ENCODE data around the gene CYP1B1.
"Not testable (repeated sequence)": the region's sequence is repeated elsewhere in the genome, so short reads cannot be mapped to it uniquely, and the experiment has no call there.

The CYP1B1 gene

DNA sequence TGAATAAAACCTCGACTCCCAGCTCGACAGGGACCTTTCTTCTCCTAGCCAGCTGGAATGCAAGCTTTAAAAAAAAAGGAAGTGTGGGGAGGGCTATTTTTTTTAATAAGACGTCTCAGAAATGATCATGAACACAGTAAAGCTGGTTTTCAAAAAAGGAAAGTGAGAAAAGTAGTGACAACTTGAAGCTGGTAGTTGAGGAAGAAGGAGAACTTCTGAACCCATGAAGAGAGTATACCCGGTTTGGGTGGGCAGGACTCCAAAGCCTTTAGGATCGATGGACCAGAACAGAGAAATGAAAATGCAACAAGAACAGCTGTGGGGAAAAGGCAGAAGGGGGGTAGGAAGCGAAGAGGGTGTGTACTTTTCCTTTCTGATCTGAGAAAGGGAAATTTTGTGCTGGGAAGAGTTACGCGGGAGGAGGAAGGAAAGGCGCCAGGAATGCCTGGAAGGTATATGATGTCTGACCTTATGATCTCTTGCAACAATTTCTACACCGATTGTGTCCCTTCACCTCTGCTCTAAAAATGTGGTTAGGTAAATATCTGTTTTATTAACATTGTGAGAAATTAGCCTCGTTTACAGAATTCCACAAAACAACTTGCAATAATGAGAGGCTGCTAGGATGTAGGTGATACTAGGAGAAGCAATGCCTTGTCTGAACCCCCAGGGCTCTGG, 22.6 kb upstream of the CYP1B1 start:
- no peak for DNase-seq

DNA sequence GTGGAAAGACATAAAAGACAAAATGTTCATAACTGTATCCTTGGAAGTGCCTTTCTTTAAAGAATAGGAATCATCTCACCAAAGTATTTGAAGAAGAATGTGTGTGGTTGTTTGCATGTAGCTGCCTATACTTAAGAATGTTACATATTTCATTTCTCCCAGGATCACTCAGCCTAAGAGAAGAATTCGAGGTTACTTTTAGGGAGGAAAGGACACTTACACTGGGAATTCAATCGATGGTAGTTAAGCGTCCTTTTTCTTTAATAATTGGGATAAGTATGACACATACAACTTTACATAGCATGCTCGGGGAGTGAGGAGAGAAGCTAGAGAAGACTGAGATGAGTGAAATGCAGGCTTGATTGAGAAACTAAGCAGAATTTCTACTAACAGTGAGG, 22.0 kb upstream of the CYP1B1 start:
- no peak for DNase-seq

GRCh38 chr2:38097258-38097987, 21.5 kb upstream of the CYP1B1 start:
- DNase-seq: no peak

- DNase-seq: no peak
These were observed 20.3 kb upstream of the CYP1B1 start for GRCh38 chr2:38095996-38096861.

DNA sequence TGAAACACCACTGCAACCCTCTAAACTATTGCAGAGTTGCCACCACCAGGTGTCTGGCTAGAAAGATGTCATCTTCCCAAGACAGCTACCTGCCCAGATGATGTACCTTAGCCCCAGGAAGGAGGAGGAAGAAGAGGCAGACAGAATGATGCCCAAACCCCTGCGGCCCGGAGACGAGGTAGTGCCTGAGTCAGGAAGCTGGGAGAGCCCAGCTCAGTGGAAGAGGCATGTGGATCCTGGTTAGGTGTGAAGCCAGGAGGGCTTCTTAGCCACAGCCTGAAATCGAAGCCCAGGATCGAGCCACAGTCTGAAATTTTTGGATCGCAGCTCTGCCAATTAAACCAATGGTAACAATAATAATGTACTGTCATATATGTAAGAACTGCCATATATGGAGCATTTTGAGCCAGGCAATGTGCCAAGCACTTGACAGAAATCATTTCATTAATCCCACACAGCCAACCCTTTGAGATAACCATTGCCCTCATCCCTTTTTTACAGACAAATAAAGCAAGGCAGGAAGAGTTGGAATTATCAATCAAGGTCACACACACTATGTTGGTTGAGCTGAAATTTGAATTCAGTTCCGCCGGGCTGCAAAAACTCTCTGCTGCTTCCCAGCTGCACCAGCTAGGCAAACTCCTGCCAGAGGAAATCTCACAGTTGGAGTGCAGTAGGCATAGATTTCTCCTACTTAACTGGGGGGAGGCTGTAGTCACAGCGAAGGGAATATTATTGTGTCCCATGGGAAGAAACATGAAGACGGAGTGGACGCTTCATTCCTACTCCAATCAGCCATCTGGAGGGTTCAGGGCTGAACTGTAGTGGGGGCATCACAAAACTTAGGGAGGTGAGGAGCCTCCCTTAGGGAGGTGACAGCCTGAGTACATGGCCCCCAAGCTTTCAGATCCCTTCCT, 19.4 kb upstream of the CYP1B1 start:
- no peak for DNase-seq

GRCh38 chr2:38093527-38094165, 17.7 kb upstream of the CYP1B1 start:
- DNase-seq: no peak

DNA sequence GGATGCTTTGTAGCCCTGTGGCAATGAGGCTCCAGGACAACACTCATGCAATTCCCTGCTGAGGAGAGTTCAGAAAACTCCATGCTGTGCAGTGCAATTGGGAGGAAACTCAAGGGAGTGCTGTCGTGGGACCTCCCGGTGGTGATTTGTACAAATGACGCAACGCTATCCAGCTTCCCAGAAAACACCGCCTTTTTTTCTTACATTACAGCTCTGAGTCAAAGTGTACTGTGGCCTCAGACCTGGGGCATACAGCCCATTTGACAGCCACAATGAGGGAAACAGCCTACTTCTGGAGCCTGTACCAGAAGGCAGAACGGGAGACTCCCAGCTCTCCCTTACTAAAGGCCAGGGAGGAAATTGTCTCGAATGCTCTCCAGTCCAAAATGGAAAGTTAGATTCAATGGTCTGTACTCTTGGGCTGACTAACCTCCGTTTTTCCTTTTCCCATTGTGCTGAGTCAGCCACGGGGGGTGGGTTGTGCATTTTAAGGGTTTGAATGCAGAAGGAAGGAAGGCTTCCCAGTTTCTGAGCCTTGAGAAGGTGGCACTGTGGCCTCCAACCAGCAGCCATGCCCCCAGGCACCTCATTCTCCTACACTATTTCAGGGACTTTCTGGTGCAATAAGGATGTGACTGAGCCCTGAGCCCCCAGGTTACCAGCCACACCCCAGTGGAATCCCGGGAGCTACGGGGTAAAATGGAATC, 16.4 kb upstream of the CYP1B1 start:
- no peak for DNase-seq

GRCh38 chr2:38091760-38092159, 15.8 kb upstream of the CYP1B1 start:
- DNase-seq: no peak

DNA sequence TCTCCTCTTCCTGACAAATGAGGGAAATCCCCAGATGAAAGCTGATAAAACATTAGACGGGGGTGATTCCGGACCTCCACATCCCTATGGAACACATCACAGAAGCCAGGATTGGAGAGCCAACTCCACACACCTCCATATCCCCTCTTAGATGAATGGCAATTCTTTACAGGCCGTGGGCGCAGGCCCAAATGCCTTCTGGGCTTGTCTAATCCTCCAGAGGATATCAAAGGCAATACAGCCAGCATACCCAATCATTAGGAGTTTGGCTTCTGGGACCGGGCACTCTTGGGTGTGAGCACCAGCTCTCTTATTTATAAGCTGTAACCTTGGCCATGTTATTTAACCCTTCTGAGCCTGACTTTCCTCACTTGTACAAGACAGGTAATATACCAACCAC, 15.0 kb upstream of the CYP1B1 start:
- no peak for DNase-seq

- DNase-seq: not testable (repeated sequence)
These were observed 14.3 kb upstream of the CYP1B1 start for GRCh38 chr2:38090212-38090611.

DNA sequence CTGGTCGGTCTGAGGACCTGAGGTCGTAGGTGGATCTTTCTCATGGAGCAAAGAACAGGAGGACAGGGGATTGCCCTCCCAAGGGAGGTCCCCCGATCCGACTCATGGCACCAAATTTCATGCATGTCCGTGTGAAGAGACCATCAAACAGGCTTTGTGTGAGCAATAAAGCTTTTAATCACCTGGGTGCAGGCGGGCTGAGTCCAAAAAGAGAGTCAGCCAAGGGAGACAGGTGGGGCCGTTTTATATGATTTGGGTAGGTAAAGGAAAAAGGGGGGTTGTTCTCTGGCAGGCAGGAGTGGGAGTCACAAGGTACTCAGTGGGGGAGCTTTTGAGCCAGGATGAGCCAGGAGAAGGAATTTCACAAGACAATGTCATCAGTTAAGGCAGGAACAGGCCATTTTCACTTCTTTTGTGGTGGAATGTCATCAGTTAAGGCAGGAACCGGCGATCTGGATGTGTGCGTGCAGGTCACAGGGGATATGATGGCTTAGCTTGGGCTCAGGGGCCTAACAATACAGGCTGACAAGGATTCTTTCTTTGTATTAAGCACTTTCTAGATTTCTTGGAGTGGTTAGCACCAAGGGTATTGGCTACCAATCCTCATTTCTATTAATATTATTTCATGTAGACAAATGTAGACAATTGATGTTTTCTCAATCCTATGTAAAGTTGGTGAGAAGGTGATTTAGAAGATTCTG, 10.2 kb upstream of the CYP1B1 start:
- DNase-seq: not testable (repeated sequence)

- DNase-seq: not testable (repeated sequence)
These were observed 8.6 kb upstream of the CYP1B1 start for GRCh38 chr2:38084556-38084955.

- DNase-seq: not testable (repeated sequence)
These were observed 6.8 kb upstream of the CYP1B1 start for GRCh38 chr2:38082727-38083126.

- DNase-seq: no peak
These were observed 4.4 kb upstream of the CYP1B1 start for GRCh38 chr2:38080346-38080745.

- no peak for DNase-seq
These were observed 3.4 kb upstream of the CYP1B1 start for GRCh38 chr2:38079116-38080052.

- no peak for DNase-seq
These were observed 1.4 kb upstream of the CYP1B1 start for GRCh38 chr2:38077431-38077769.

GRCh38 chr2:38076710-38077430, 919 bp upstream of the CYP1B1 start:
- no peak for DNase-seq

DNA sequence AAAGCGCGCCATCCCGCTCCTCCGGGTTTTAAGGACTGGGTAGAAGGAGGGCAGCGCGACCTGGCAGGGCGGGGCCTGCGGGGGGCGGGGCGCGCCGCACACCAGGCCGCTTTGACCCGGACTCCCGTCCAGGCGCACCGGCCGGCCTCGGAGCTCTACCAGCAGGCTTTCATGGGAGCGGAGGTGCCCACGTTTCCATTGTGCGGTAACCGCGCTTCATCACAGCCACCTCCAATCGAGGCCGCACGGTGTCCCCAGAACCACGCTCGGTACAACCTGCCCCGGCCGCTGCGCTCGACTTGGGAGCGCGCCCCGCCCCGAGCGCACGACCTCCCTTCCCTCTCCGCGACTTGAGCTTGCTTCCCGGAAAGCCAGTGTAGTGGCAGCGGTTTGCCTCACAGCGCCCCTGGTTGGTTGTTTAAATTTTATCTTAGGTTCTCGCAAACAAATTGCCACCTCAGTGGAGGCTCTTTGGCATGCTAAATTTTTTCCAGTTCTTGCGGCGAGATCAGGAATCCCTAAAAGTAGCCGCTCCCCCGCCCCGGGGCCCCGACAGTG, 280 bp upstream of the CYP1B1 start:
- DNase-seq: no peak
